GM11168 (cell line): ENCODE results near the gene TRPV6.

ENCODE experiments used
- in situ Hi-C: fragments of 300-500 bp; cut with MboI; formaldehyde crosslinking; loops from one replicate; pipeline ENCODE4 v1.12.0; 2022; ENCODE audit warnings: low sequenced_read_pairs; ENCODE audit not compliant: unreplicated experiment

The TRPV6 gene

DNA sequence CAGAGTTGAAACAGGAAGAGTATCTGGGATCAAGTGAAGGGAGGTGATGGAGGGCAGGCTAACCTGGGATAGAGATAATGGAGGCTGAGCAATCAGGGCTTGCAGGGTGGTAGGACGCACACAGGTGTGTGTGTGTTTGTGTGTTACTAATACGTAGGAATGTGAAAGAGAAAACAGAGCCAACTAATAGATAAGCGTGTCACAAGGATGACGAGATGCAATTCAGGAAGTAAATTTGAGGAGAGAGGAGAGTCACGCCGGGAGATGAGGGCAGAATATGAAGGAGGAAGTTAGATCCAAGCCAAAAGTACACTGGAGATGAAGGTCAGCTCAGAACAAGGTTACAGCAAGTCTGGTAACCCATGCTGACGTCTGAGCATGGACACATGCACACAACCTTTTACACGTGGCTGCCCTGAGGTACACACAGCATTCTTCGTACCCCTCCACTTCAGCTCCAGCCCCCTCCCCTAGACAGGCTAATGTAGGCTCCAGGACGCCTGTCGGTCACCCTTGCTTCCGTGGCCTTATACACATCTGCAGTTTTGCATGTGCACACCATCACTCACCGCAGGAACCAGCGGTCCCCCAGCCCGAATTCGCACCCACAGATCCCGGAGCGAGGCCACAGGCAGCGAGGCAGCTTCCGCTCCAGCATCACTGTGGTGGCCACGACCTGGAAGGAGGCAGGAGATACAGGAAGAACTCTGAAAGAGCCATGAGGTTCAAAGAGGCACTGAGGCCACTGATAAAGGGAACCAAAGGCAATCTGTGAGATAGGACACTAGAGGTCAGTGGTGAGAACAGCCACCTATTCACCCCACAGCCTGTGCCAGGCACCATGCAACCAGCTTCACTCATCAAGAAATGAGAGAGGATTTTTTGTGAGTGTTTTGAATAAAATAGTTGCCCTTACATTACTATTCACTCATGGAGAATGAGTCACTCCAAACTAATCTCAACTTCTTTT is 23.7 kb upstream of the TRPV6 start:
- in situ Hi-C loops = no loop called here

DNA sequence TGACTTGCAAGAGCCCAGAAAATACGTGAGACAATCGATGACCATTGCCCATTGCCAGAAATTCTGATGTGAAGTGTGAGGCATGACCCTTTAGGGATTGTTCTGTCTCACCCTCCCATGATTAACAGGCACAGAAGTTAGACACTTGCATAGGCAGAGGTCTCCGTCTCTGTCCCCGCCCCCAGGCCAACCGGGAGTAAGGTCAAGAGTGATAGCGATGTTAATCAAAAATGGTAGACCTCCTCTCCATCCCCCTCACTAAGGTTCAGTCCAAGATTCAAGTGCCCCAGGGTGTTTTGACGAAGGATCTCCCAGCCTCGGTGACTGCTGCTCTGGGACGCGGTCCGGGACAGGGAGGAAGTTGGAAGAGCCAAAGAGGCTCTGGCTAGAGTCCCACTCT is 22.7 kb upstream of the TRPV6 start:
- in situ Hi-C loops = no loop called here

DNA sequence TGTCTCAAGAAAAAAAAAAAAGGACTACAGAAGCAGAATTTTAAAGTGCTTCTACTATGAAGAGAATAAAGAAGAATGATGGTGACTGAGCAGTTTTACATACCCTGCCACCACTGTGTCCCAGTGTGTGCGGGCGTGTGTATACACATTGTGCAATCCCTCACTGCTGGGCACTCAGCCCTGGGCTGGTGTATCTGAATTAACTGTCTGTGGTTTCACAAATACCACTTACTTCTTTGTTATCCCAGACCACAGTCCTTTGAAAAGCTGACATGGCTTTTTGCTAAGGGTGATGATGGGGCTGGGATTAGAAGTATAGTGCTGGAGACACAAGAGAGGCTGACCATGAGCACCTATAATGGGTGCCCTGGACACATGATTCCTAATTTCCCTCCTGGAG is 21.1 kb upstream of the TRPV6 start:
- in situ Hi-C loops = no loop called here

DNA sequence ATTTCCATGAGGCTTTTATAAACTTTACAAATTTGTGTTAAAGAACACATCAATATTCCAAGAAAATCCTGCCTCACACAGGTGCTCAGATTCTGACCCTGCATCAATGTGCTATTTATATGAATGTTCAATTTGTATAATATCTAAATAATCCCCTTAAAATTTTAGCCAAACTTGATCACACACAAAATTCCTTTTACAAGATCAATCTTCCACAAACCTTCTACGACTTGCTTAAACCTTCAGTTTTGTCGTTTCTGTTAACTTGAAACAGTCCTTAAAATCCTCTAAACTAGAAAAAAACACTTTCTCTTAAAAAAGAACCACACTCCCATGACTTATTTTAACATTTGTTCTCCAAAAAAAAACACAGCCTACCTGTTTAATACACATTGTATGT is 20.2 kb upstream of the TRPV6 start:
- in situ Hi-C loops = no loop called here

DNA sequence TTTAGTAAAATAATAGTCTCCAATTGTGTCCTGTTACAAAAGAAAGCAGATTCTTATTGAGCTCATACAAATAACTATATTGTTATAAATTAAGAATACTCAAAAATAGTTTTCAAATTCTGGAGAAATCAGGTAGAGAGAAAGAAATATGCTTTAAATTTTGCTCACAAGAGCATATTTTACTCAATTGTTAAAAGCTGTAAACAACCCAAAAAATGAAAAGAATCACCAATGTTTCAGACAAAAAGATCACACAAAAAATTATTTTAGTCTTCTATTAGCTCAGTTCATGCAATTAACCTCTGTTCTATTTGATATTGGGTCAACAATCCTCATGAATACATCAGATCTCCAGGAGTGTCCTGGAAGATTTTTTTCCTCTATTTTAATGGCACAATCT is 18.6 kb upstream of the TRPV6 start:
- in situ Hi-C loops = no loop called here

DNA sequence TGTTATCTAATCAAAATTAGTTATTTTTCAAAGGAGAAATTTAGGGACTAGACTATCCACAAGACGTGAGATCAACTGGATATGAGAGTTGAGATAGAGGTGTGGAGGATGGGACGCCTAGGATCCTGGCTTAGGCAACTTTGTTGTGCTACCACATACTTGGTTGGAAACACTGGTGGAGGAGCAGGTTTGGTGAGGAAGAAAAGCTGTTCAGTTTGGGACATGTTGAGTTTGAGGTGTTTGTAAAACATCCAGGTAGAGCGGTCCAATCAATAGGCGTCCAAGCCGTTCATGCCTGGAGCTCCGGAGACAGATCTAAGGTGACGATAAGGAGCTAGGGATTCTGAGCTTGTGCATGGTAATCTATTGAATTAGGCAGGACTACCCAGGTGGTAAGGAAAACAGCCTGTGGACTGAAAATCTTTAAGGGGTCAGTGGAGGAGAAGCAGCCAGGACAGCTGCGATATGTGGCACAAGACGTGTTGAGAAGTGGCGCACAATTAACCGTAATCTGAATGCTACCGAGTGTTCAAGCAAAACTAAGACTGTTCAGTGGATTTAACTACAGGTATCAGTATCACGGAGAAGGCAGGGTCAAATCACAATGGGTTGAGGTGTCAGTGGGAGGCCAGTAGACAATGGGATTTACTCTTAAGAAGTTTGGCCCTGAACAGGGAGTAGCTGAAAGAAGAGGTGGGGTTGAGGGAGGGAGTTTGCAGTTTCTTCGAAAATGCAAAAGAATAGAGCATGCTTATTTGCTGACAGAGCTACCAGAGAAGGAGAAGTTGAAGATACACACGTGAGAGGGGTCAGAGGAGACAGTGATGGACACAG is 16.1 kb upstream of the TRPV6 start:
- in situ Hi-C loops = no loop called here

DNA sequence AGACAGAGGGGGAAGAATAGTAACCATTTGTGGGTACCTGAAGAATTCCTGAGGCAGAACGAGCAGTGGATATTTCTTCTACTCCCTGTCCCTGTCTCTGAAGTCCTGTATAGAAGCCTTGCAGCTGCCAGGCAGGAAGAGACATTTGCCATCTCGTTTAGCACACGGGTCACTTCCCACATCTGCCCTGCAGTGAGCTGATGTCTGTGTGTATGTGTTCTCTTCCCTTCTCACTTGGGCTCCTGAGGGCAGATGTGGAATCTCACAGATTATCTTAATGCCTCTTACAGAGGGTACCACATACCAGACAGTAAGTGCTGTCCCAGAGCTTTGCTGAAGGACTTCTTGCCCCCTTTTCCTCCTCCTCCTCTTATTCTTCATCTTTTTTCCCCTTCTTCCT is 14.1 kb upstream of the TRPV6 start:
- in situ Hi-C loops = no loop called here

DNA sequence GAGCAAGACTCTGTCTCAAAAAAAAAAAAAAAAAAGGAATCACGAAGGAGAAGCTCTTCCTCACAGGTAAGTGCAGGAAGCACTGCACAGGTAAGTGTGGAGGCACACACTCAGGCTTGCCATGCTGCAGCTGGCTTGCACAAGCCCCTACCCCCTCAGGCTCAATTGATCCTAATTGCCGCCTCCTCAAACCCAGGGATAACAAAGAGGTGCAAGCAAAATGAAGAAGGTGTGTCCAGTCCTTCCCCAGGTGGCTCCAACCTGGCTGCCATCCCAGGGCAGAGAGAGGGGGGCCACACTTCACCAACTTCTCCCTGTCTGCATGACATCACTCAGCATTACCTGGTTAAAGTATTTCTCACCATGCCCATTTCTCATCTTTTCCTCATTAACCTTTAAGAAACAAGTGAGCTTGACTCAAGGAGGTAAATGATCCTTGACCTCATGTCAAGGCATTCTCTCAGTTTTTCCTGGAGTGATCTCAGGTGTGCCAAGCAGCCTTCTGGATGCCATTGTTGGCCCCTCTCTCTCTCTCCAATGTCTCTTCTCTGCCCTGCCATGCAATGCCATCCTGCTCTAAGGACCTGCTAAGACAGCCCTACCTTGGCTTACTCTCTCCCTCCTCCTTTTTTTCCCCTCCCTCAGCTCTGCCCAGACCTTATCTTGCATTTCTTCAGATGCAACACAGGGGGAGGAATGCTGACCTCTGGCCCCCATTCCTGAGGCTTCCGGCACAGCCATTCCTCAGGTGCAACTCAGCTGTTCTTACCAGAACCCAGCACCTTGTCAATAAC is 13.0 kb upstream of the TRPV6 start:
- in situ Hi-C loops = no loop called here

DNA sequence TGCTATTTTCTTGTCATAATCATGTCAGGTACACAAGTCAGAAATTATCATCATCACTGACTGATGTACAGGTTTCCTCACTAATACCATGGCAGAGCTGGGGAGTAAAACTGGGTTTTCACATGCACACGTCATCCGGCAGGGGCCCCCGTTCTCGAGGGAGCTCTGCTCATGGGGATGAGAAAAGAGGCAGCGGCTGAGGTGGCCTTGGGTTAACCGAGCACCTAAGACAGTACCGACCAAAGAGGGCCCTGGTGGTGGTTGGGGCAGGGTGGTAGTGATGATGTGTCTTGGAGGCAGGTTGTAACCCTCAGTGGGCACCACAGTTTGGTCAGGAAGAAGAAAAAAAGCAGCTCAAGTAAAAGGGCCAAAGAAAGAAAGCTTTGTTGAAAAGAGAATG is 12.1 kb upstream of the TRPV6 start:
- in situ Hi-C loops = no loop called here

DNA sequence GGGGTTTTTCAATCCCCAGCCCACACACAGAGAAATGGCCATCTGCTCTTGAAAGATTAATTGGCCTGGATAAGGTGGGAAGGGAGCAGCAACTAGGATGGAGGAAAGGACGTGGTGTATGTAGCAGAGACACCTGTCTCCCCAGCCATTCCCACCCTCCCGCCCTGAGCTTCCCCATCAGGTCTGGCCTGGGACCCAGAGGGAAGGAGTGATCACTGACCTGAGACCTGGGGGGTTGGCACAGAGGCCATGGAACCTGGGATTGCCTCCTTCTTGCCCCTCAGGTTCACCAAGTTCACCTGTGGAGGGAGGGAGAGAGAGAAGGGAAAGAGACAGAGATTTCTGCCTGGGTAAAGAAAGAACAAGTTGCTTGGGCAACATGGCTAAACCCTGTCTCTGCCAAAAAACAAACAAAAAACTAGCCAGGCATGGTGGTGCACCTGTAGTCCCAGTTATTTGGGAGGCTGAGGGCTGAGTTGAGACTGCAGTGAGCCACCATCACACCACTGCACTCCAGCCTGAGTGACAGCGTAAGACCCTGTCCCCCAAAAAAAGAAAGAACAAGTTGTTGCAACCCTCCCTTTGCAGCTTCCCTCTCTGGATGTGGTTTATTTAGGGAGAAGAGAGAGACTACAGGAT is 11.3 kb upstream of the TRPV6 start:
- in situ Hi-C loops = no loop called here

DNA sequence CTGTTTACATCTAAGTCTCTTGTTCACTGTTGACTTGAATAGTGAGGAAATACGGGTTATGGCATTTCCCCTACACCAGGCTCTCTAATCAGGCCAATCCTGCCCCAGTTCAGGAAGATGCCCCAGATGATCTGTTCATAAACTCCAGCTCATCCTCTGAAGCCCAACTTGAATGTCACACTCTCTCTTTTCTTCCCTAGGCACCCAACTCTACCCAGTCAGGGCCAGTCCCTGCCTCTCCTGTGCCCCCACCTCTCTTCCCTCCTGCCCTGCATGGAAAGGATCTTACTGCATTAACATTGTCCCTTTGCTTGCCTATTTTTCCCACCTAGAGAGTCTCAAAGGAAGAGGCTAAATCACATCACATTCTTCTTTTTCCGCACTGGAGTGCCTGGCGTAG is 10.6 kb upstream of the TRPV6 start:
- in situ Hi-C loops = no loop called here

DNA sequence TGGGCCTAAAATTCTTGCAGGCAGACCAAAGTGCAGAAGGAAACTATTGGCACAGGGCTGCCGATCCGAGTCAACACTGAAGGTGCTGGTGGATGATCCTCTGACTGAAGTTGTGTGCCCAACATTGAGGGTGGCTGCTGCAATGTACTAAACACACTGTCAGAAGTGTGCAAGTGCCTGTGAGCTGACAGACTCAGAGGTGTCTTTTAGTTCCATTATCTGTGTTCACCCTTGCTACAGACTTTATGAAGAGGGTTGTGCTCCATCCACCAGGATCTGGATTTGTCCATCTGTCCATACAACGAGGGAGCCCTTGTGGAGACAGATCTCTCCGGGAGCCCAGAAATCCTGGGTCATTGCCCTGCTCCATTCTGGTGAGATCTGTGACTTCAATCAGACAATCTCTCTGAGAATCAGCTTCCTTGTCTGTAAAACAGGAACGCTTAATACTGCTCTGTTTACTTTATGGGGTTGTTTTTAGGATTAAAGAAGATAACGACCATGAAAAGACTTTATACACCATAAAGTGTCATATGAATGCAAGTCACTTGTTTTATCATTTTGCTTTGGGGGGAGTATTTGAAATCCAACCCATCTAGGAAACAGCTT is 9.5 kb upstream of the TRPV6 start:
- in situ Hi-C loops = no loop called here

DNA sequence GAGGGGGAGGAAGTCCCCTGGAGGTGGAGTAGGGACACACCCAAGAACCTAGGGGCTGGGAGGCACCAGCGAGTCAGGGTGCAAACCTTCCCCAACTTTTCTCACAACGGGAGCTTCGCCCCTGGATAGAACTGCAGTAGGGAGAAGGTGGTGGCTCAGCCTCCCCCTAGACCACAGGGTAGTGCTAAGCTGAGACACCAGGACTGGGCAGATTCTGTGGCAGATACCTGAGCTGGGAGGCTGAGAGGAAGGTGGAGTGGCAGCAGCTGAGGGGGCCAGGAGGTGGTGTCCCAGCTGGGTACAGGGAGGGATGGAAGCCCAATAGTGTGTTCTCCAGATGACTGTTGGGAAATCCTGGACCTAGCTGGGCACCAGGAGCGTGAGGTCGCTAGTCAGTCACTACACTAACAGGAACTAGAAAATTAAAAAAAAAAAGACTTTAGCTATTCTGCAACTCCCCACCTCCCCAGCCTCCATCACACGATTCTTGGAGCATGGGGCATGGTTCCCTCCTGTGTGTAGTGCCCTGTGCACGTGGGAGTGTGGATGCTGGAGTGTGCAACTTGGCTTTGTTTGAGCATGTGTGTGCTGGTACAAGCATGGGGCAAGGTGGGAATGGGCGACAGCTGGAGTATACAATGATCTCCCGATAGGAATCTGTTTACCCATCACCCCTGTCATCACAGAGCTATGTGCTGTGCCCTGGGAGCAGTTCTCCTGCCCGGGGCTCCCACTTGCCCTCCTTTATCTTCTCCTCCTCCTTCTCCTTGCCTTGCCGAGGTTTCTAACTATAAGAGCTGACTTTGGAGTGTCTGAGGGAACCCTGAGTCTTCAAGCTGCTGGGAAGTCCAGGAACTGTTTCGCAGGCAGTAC is 8.8 kb upstream of the TRPV6 start:
- in situ Hi-C loops = no loop called here

DNA sequence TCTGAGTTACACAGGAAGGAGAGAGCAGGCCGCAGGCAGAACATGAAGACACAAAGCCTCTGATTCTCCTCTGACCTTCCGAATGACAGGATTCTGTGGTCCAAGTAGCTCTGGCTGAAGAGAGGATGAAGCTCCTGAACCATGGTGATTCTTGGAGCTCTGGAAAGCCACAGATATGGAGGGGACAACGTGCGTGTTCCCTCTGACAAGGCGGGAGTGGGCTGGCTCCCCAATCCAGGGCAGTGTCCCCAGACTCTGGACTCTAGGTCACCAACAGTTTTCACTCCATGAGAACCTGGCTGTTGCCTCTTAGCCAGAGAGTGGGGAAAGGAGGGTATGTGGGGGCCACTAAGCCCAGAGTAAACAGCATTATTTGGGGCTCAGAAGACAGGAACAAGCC is 7.4 kb upstream of the TRPV6 start:
- in situ Hi-C loops = no loop called here

DNA sequence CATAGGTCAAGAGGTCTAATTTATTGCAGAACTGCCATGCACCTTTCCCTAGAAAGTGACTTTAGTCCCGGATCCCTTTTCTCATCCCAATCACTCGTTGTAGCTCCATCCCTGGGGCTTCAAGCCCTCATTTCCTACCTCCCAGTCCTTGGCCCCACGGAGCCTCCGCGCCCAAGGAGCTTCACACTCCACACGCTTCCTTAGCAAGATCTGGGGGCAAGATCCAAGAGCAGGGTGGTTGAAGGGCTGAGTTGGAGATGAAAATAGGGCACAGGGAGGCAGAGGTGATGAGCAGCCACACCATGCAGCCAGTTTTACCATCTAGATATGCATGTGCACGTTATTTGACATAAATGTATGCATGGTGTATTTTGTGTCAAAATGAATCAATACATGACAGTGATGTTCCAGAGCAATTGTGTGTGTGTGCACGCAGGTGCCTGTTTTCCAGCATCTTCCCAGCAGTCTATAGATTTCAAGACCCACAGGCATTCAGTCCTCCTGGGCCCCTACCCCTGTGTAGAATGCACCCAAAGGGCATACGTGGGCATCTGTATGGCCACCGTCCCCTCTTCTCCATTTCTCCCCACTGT is 6.0 kb upstream of the TRPV6 start:
- in situ Hi-C loops = no loop called here

DNA sequence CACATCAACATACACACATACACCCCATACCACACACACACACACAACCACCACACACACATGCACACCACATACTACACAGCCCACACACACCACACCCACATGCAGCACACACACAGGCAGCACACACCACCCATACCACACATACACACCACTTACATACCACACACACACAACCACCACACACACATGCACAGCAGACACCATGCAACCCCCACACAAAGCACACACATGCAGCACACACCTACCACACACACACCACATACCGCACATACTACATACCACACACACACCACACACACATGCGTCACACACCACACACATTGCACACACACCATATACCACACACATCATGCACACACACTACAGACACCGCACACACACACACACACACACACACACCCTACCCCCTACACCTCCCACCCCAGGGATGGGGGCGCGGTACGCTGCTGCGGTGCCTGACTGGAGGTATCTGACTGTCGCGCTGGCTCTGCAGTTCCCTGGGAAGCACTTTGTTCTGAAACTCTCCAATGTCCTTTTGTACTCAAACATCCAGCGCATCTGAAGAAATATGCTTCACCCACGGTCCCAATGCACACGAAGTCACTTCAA is 5.4 kb upstream of the TRPV6 start:
- in situ Hi-C loops = no loop called here

DNA sequence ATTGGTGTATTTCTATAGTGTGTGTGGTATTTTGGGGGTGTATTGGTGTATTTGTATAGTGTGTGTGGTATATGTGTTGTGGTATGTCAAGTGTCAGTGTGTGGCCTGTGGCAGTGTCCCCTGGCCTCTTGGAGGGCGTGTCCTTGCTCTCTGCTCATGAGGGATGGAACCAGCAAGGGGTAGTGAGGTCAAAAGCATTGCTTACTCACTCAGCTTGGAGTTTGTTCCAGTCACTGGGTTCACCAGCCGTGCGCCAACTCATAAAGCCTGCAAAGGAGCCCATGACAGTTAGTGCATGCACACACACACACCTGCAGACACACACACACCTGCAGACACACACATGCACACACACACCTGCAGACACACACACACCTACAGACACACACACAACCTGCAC is 4.3 kb upstream of the TRPV6 start:
- in situ Hi-C loops = no loop called here
